ENCODE measurements around the gene HYI.
"Not testable (repeated sequence)": the region's sequence is repeated elsewhere in the genome, so short reads cannot be mapped to it uniquely, and the experiment has no call there.

The HYI gene, protein sequence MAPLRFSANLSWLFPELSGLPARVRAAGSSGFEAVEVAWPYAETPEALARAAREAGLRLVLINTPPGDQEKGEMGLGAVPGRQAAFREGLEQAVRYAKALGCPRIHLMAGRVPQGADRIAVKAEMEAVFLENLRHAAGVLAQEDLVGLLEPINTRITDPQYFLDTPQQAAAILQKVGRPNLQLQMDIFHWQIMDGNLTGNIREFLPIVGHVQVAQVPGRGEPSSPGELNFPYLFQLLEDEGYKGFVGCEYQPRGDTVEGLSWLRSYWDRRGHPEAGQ

GRCh38 chr1:43453442-43454269 lies at the start of gene HYI:
HYI (minus strand) TSS chr1:43453931; CDS start chr1:43453793, 138 bp downstream.
- peak; percentile 86 for DNase-seq

DNA sequence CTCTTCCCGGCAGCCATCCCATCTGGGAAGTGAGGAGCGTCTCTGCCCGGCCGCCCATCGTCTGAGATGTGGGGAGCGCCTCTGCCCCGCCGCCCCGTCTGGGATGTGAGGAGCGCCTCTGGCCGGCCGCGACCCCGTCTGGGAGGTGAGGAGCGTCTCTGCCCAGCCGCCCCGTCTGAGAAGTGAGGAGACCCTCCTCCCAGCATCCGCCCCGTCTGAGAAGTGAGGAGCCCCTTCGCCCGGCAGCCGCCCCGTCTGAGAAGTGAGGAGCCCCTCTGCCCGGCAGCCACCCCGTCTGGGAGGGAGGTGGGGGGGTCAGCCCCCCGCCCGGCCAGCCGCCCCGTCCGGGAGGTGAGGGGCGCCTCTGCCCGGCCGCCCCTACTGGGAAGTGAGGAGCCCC lies 48.1 kb upstream of the HYI start:
- not testable (repeated sequence) for DNase-seq

- DNase-seq: no peak
Measured at GRCh38 chr1:43499898-43500297, 46.2 kb upstream of the HYI start.

- no peak for DNase-seq
Measured at GRCh38 chr1:43495204-43495603, 41.5 kb upstream of the HYI start.

DNA sequence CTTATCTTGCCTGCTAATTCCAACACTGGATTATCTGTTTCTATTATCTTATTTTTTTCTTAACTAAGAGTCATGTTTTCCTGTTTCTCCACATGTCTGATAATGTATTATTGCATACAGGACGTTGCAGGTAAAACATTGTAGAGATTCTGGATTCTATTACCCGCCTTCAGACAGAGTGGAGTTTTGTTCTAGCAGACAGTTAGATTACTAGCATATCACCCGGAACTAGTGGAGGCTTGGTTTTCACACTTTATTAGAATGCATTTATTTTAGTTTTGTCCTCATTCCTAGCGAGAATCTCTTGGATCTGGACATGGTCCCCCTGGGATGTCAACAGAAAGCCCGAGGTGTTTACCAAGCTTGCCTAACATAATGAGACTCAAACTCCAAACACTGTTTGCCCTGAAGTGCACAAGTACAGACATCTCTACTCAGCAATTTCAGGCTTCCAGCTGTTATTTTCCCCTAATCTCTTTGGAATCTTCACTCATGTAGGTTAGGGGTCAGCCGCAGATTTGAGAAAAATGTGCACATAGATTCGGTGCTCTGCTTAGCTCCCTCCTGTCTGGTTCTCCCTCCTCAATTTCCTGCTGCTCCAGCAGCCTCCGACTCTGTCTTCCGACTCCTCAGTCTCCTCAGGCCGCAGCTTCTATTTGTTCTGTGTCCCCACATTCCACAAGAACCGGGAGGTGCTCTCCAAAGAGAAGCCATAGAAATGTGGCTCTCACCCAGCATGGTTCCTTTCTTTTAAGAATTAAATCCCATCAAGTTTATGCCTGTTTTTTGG lies 40.1 kb upstream of the HYI start:
- DNase-seq: peak; percentile 22

GRCh38 chr1:43492826-43493225 lies 39.1 kb upstream of the HYI start:
- DNase-seq: no peak

- DNase-seq: no peak
Measured at GRCh38 chr1:43491061-43491460, 37.3 kb upstream of the HYI start.

DNA sequence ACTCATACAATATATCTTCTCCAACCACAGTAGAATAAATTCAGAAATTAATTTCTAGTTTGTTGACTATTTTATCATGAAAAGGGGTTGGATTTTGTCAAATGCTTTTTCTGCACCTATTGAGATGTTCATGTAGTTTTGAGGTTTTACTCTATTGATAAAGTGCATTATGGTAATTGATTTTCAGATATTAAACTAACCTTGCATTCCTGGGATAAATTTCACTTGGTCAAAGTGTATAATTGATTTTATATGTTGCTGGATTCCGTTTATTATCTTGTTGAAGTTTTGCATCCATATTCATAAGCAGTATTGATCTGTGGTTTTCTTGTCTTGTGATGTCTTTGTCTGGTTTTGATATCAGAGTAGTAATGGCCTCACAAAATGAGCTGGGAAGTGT lies 34.4 kb upstream of the HYI start:
- DNase-seq: no peak

- DNase-seq: no peak
Measured at GRCh38 chr1:43484367-43484766, 30.6 kb upstream of the HYI start.

DNA sequence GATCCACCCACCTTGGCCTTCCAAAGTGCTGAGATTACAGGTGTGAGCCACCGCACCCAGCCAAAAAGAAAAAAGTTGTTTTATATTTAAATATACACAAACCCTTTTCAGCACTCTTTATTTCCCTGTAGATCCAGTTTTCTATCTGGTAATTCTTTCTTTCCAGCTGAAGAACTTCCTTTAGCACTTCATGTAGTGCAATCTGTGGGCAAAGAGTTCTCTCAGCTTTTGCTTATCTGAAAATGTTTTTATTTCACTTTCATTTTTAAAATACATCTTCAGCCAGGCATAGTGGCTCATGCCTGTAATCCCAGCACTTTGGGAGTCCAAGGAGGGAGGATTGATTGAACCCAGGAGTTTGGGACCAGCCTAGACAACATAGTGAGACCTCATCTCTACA lies 28.5 kb upstream of the HYI start:
- no peak for DNase-seq

DNA sequence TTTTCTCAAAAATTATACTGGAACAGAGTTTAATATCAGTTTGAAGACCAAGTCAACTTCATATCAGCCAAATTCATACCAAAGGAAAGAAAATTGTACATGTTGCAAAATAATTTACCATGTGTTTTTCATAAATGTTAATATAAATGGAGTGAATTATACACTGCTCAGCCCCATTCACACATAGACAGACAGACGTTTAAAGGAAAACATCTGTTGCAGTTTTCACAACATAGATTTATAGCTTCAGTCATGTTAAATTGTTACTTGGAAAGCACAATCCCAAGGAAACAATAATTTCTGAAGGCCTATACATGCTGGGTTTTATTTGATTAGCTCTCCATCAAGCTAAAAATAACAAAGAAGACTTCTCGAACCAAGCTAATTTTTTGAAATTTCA lies 27.8 kb upstream of the HYI start:
- no peak for DNase-seq

DNA sequence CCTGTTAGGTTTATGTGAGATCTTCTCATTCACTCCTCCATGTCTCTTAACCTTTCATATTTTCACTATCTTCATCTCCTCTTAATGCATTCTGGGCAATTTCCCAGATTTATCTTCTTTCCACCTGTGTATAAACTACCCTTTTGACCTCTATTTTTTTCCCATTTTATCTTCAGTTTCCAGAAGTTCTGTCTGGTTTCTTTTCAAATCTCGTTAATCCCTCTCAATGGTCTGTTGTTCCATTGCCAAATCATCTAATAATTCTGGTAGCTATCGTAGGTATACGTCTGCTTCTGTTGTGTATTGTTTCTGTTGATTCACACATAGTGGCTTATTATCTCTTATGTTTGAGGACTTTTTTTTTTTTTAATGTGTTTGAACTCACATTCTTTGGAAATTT lies 25.7 kb upstream of the HYI start:
- DNase-seq: no peak

GRCh38 chr1:43477716-43478115 lies 24.0 kb upstream of the HYI start:
- no peak for DNase-seq

DNA sequence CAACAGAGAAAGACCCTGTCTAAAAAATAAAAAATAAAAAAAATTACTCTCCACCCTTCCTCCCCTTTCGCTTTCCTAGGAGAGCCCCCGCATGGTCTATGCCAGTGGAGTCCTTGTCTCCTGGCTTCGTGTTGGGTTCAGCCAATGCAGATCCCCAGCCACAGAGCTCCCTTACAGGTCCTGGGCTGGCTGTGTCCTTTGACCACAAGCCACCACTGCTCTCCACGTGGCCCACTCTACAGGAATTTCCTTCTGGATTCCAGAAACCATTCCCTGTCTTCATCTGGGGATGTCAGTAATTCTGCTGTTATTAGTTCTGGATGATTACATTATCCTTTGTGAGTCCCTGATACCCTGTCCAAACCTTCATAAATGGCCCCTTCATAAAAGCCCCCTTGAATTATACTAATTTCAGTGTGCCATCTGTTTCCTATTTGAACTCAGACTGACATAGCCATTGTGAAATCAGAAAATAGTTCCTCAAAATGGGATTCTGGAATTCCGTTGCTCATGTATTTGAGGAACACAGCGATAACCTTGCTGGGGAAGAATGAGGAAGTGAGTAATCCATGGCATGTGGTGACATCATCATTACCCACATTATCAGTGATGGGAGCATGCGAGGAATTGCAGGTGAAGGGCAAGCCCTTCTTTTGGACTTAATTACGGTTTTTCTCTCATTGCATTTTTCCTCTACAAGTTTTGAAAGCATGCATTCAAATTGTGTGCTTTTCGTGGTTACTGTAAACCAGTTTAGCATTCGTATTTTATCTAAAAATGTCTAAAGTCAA lies 22.1 kb upstream of the HYI start:
- peak; percentile 31 for DNase-seq

DNA sequence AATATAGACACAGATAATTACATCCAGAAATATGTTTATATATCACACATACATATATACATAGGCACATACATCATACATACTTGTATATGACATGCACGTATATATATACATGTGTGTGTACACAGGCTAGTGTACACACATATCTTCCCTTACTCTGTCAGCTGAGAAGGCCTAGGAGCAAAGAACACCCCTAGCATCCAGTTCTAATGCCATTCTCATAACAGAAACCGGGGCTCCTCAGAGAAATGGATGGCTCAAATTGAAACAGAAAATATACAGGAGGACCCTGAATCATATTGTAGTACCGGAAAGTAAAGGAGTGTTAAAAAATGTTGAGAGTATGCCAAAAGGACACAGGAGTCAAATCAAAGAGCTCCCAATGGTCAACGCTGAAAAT lies 19.7 kb upstream of the HYI start:
- DNase-seq: peak; percentile 11

DNA sequence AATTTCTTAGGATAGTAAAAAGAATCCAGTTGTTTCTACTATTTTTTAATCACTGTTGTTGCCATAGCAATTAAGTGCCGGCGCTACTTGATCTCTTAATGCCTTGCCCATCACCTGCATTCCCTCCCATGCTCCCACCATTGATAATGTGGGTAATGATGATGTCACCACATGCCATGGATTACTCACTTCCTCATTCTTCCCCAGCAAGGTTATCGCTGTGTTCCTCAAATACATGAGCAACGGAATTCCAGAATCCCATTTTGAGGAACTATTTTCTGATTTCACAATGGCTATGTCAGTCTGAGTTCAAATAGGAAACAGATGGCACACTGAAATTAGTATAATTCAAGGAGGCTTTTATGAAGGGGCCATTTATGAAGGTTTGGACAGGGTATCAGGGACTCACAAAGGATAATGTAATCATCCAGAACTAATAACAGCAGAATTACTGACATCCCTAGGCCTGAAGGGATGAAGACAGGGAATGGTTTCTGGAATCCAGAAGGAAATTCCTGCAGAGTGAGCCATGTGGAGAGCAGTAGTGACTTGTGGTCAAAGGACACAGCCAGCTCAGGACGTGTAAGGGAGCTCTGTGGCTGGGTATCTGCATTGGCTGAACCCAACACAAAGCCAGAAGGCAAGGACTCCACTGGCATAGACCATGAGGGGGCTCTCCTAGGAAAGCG lies 18.9 kb upstream of the HYI start:
- DNase-seq: peak; percentile 96

GRCh38 chr1:43472087-43472462 lies 18.3 kb upstream of the HYI start:
- no peak for DNase-seq

GRCh38 chr1:43469932-43470331 lies 16.2 kb upstream of the HYI start:
- DNase-seq: no peak

DNA sequence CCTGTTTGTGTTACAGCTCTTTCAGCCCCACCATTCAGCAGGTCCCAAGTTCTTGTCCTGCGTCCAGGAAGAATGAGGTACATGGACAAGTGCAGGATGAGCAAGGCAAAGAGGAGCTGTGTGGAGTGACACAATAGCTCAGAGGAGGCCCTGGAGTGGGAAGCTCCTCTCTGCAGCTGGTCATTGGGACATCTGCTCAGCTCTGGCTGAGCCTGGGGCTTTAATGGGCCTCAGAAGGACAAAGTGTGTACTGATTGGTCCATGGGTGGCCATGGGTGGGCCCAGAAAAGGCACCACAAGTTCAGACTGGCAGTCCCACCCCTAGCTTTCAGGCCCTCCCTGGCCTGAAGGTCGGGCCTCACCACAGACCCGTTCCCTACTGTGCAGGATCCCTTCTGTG lies 14.7 kb upstream of the HYI start:
- DNase-seq: no peak

DNA sequence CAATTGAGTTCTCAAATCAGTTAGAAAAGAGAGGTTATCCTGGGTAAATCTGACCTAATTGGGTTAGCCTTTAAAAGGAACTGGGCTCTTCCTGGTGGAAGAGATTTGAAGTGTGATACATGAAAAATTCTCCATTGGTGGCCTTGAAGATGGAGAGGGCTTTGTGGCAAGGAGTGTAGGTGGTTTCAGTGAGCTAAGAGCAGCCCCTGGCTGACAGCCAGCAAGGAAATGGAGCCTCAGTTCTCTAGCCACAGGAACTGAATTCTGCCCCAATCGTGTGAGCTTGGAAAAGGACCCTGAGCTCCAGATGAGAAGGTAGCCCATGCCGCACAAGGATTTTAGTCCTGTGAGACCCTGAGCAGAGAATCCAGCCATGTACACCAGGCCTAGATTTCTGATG lies 12.7 kb upstream of the HYI start:
- DNase-seq: no peak

GRCh38 chr1:43465505-43466067 lies 11.9 kb upstream of the HYI start:
- no peak for DNase-seq

All from HCEC 1CT (cell line).